HG03378 (cell line): ENCODE data around the gene CYTH3.
"Not testable (repeated sequence)": the region's sequence is repeated elsewhere in the genome, so short reads cannot be mapped to it uniquely, and the experiment has no call there.

ENCODE experiments used
- ATAC-seq: cut with Tn5 transposase; IDR thresholded peaks from one replicate; pipeline ENCODE4 v1.9.1; 2021; ENCODE audit warnings: mild to moderate bottlenecking, moderate library complexity; ENCODE audit not compliant: unreplicated experiment

The CYTH3 gene

GRCh38 chr7:6232534-6232933 is 39.9 kb downstream of the CYTH3 start:
- ATAC-seq = no peak

- ATAC-seq = no peak
Measured at GRCh38 chr7:6232116-6232515, 40.3 kb downstream of the CYTH3 start.

GRCh38 chr7:6231184-6231583 is 41.2 kb downstream of the CYTH3 start:
- no peak for ATAC-seq

GRCh38 chr7:6229284-6229683 is 43.1 kb downstream of the CYTH3 start:
- ATAC-seq = not testable (repeated sequence)

GRCh38 chr7:6228361-6229229 is 43.8 kb downstream of the CYTH3 start:
- peak; percentile 85 for ATAC-seq

- ATAC-seq = no peak
Measured at GRCh38 chr7:6227294-6227846, 45.1 kb downstream of the CYTH3 start.

GRCh38 chr7:6226194-6226799 is 46.1 kb downstream of the CYTH3 start:
- ATAC-seq = no peak

GRCh38 chr7:6223411-6223810 is 49.0 kb downstream of the CYTH3 start:
- ATAC-seq = not testable (repeated sequence)

GRCh38 chr7:6223010-6223409 is 49.4 kb downstream of the CYTH3 start:
- ATAC-seq = not testable (repeated sequence)

GRCh38 chr7:6221340-6222319 is 50.8 kb downstream of the CYTH3 start:
- ATAC-seq = peak; percentile 65

GRCh38 chr7:6218329-6218728 is 54.1 kb downstream of the CYTH3 start:
- ATAC-seq = no peak

- no peak for ATAC-seq
Measured at GRCh38 chr7:6212008-6212407, 60.4 kb downstream of the CYTH3 start.

- ATAC-seq = no peak
Measured at GRCh38 chr7:6210621-6211372, 61.6 kb downstream of the CYTH3 start.

GRCh38 chr7:6209340-6209739 is 63.1 kb downstream of the CYTH3 start:
- ATAC-seq = no peak

- ATAC-seq = no peak
Measured at GRCh38 chr7:6208573-6209328, 63.7 kb downstream of the CYTH3 start.

GRCh38 chr7:6205971-6206660 is 66.3 kb downstream of the CYTH3 start:
- no peak for ATAC-seq

- ATAC-seq = no peak
Measured at GRCh38 chr7:6203381-6203780, 69.0 kb downstream of the CYTH3 start.

- no peak for ATAC-seq
Measured at GRCh38 chr7:6202117-6202516, 70.3 kb downstream of the CYTH3 start.

- no peak for ATAC-seq
Measured at GRCh38 chr7:6200971-6201370, 71.5 kb downstream of the CYTH3 start.
